Stimulated activated CD4-positive, alpha-beta T cell treated with anti-CD3 and anti-CD28 coated beads, Interleukin-12 subunit alpha, Interleukin-12 subunit beta, amount 100 ng/mL, for 4 hours (primary cell): ENCODE results near the gene ZNF587B.
A peak's percentile ranks its signal among the peaks of the same experiment; 100 is the strongest.
"Not testable (repeated sequence)": the region's sequence is repeated elsewhere in the genome, so short reads cannot be mapped to it uniquely, and the experiment has no call there.

Experiments
- DNase-seq: peaks from one replicate; pipeline ENCODE4 v3.0.0-alpha.2; 2020

ZNF587B gene

GRCh38 chr19:57819475-57820148, 10.5 kb upstream of the ZNF587B start:
- peak; percentile 66 for DNase-seq

GRCh38 chr19:57820599-57820998, 9.5 kb upstream of the ZNF587B start:
- no peak for DNase-seq

- DNase-seq = not testable (repeated sequence)
Measured at GRCh38 chr19:57821095-57821494, 9.0 kb upstream of the ZNF587B start.

DNA sequence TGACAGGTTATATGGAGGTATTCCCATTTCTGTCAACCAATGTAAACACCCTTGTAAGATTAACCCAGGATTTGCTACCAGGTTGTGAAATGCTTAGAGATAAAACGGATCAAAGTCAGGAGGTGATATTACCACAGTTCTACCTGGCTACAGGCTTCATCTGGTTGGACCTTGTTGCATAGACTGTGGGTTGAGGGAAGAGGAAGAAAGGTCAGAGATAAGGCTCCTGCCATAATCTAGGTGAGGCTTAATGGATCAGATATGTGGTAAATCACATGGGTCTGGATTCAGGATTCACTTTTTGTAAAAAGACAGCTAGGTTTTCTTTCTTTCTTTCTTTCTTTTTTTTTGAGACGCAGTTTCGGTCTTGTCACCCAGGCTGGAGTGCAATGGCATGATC, 8.6 kb upstream of the ZNF587B start:
- DNase-seq = not testable (repeated sequence)

DNA sequence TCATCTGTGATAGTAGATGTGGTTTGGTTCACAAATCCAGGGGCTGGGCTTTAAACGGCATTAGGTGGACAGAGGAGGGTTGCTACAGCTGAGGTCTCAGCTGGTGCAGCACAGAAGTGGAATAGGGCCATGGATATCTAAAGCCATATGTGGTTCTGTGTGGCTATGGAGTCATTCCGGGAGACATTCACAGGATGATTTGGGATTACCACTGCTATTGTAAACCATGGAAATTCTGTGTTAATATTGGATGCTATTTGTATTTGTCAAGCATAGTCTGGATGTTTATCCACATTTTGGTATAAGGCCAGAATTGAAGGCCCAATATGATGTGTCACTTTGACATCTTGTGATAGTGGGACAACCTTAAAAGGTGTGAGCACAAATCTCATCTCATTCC, 6.9 kb upstream of the ZNF587B start:
- DNase-seq = not testable (repeated sequence)

DNA sequence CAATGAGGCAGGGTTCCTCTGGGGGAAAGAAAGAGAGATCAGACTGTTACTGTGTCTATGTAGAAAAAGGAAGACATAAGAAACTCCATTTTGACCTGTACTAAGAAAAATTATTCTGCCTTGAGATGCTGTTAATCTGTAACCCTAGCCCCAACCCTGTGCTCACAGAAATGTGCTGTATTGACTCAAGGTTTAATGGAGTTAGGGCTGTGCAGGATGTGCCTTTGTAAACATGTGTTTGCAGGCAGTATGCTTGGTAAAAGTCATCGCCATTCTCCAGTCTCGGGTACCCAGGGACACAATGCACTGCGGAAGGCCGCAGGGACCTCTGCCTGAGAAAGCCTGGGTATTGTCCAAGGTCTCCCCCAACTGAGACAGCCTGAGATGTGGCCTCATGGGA, 6.5 kb upstream of the ZNF587B start:
- DNase-seq = not testable (repeated sequence)

DNA sequence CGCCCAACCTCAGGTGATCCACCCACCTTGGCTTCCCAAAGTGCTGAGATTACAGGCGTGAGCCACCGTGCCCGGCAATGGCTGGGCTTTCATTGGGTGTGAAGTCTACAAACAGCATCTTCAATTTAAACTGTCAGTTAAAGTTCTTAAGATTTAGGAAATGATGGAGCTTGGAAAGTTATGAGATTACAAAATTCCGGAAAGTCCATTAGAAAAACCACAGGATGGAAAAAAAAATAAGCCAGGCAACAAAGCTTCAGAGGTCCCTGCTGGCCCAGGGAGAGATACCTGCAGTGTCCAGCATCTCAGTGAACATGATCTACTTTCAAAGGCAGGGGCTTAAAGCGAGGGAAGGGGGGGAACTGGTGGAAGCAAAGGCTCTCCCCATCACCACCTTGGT, 4.6 kb upstream of the ZNF587B start:
- DNase-seq = no peak

GRCh38 chr19:57829316-57829715, 783 bp upstream of the ZNF587B start:
- DNase-seq = no peak

DNA sequence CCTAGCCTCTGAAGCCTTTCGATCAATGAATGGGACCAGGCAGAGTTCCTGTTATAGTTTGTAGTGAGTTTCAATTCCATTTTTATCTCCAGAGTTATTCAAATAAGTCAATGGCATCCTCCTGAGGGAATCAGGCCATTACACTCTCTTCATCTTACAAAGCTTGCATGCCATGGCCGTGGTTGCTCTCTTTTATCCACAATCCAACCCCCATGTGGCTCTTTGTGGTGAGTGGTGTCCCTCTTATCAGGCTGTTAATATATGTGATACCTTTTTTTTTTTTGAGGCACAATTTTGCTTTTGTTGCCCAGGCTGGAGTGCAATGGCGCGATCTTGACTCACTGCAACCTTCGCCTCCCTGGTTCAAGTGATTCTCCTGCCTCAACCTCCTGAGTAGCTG, 6.9 kb downstream of the ZNF587B start:
- not testable (repeated sequence) for DNase-seq

GRCh38 chr19:57838622-57839191, 8.6 kb downstream of the ZNF587B start:
- DNase-seq = not testable (repeated sequence)

DNA sequence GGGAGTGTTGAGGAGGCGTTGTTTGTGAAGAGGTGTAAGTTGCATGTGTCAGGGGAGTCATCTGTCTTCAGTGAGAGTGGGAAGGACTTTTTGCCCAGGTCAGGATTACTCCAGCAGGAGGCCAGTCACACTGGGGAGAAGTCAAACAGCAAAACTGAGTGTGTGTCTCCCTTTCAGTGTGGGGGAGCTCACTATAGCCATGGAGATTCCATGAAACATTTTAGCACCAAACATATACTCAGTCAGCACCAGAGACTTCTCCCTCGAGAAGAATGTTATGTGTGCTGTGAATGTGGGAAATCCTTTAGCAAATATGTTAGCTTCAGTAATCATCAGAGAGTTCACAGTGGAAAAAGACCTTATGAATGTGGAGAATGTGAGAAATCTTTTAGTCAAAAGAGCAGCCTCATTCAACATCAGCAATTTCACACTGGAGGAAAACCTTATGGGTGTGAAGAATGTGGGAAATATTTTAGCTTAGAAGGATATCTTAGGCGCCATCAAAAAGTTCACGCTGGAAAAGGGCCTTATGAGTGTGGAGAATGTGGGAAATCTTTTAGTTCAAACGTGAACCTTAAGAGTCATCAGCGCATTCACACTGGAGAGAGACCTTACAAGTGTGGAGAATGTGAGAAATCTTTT, 11.1 kb downstream of the ZNF587B start:
- DNase-seq = no peak

DNA sequence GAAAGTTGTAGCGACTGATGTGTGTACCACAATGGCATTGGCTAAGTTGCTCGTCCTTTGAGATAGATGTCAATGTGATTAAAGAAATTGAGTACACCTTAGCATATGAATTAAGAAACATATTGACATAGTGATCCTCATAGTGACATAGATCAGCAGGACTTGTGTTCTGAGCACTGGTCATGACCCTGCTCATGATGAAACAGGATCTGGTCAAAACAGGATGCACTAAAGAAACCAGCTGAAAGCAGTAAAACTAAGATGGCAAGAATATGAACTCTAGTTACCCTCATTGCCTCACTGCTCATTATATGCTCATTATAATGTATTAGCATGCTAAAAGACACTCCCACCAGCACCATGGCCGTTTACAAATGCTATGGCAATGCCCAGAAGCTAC, 17.1 kb downstream of the ZNF587B start:
- DNase-seq = not testable (repeated sequence)

- not testable (repeated sequence) for DNase-seq
Measured at GRCh38 chr19:57849162-57849665, 19.1 kb downstream of the ZNF587B start.

DNA sequence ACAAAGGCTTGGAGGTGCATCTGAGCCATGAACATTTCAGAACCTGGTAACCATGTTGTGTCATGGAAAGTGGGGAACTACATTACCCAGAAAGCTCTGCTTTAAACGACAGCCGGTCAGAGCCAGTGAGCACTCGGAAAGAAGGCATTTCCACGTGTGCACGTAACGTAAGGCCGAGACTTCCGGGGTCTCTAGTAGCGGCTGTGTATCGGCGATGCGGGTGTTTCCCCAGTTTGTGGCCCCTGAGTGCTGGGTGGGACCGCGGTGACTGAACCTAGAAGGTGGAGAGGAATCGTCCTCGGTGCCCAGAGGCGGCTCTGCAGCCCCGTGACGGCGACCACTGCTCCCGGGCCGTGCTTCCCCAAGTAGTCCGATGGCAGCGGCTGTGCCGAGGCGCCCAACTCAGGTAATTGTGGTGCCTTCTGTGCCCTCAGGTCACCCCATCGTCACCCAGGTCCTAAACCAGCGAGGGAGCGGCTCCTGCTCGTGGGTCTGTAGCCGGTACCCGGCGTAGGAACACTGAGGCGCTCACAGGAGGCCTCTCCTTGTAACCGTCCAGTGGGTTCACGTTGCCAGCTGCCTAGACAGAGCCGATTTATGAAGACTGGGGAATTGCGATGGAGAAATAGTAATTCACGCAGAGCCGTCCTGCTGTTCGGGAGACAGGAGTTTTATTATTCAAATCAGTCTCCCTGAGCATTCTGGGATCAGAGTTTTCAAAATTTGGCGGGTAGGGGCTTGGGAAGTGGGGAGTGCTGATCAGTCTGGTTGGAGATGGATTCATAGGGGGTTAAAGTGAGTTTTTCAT, 19.8 kb downstream of the ZNF587B start, which contains the start of gene ZNF587:
TSS of gene ZNF587 (plus strand) at position 194 of the 808 bp plus-strand sequence. CDS start at position 374, 180 bp downstream.
- peak; percentile 69 for DNase-seq

DNA sequence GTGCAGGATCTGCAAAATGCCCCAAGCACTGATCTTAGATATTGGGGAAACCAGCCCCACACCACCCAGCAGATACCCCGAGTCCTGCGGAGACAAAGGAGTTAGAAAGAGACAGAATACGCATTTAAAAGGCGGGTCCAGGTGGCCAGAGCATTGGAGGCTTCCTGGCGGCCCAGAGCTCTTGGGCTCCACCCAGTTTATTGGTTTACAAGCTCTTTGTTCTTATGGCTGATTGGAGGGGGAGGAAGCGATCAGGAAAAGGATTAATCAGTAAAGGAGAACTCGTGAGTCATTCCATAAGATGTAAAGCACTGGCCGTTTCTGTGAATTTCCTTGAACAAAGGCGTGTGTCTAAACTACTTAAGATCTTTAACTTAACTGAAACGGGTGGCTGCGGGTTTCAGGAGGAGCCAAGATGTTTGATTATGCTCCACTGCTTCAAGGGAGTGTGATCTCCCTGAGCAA, 20.5 kb downstream of the ZNF587B start:
- no peak for DNase-seq

- not testable (repeated sequence) for DNase-seq
Measured at GRCh38 chr19:57851812-57852603, 21.9 kb downstream of the ZNF587B start.

GRCh38 chr19:57854117-57854516, 24.0 kb downstream of the ZNF587B start:
- DNase-seq = not testable (repeated sequence)

GRCh38 chr19:57862351-57862750, 32.3 kb downstream of the ZNF587B start:
- DNase-seq = not testable (repeated sequence)

GRCh38 chr19:57867868-57868492, 37.9 kb downstream of the ZNF587B start:
- DNase-seq = no peak

DNA sequence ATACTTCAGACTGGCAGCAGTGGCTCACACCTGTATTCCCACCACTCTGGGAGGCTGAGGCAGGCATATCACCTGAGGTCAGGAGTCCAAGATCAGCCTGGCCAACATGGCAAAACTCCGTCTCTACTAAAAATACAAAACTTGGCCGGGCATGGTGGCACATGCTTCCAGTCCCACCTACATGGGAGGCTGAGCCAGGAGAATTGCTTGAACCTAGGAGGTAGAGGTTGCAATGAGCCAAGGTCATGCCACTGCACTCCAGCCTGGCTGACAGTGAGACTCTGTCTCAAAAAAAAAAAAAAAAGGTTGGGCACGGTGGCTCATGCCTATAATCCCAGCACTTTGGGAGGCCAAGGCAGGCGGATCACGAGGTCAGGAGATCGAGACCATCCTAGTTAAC, 39.6 kb downstream of the ZNF587B start:
- not testable (repeated sequence) for DNase-seq

GRCh38 chr19:57870225-57870624, 40.1 kb downstream of the ZNF587B start:
- no peak for DNase-seq

GRCh38 chr19:57872450-57872849, 42.4 kb downstream of the ZNF587B start:
- no peak for DNase-seq
